D721Med (cell line): ENCODE data around the gene AUTS2.

ENCODE experiments used
- DNase-seq: peaks from one replicate; pipeline ENCODE4 v3.0.0; 2011; ENCODE audit warnings: low spot score; ENCODE audit not compliant: insufficient read length
- FAIRE-seq: peaks from 2 replicates; lab custom pipeline; 2011; peaks lifted over from hg19 to GRCh38; lab: Jason Lieb, UNC
- TF ChIP-seq, protein P1 (sequence below): IDR thresholded peaks from 2 replicates; pipeline ENCODE4 v1.5.1; 2012; ENCODE audit warnings: mild to moderate bottlenecking, control low read depth; ENCODE audit not compliant: insufficient read depth; ENCODE audit errors: missing control alignments

AUTS2 gene

DNA sequence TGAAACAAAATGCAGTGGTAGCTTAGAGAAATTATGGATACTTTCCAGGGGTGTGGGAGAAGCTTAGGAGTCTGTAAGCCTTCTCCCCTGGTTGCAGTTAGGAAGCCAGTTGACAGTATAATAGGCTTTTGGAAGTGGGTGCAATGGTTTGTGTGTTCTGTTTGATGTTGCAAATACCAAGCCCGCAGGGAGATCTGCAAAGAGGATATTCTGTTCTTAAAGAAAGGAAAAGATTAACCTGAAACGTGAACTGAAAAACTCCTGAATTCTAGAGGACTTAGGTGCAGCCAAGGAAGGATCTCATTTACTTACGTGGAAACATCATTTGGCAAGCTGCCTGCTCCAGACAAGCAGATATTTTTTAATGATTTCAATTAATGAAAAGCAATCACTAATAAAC lies 496.6 kb downstream of the AUTS2 start:
- FAIRE-seq, result no peak
- TF ChIP-seq, protein P1, sequence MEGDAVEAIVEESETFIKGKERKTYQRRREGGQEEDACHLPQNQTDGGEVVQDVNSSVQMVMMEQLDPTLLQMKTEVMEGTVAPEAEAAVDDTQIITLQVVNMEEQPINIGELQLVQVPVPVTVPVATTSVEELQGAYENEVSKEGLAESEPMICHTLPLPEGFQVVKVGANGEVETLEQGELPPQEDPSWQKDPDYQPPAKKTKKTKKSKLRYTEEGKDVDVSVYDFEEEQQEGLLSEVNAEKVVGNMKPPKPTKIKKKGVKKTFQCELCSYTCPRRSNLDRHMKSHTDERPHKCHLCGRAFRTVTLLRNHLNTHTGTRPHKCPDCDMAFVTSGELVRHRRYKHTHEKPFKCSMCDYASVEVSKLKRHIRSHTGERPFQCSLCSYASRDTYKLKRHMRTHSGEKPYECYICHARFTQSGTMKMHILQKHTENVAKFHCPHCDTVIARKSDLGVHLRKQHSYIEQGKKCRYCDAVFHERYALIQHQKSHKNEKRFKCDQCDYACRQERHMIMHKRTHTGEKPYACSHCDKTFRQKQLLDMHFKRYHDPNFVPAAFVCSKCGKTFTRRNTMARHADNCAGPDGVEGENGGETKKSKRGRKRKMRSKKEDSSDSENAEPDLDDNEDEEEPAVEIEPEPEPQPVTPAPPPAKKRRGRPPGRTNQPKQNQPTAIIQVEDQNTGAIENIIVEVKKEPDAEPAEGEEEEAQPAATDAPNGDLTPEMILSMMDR, result no peak
- no peak for DNase-seq

DNA sequence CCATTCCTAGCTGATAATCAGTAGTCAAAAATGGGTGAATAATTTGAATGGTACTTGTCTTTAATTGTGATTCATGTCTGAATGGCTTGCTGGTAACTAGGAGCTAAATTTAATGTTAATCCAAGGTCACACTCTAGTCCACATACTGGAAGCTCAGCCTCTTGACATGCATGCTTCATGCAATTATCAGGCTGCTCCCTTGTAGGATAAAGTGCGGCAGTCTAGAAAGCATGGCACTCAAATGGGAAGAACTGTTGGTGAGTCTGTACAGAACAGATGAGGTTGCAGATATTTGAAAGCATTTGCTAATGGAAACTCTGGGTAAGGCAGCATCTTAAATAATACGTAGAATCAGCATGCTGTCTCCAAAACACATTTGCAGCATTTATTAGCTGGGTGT lies 499.4 kb downstream of the AUTS2 start:
- TF ChIP-seq, protein P1, result no peak
- DNase-seq (no peak), FAIRE-seq (no peak)

DNA sequence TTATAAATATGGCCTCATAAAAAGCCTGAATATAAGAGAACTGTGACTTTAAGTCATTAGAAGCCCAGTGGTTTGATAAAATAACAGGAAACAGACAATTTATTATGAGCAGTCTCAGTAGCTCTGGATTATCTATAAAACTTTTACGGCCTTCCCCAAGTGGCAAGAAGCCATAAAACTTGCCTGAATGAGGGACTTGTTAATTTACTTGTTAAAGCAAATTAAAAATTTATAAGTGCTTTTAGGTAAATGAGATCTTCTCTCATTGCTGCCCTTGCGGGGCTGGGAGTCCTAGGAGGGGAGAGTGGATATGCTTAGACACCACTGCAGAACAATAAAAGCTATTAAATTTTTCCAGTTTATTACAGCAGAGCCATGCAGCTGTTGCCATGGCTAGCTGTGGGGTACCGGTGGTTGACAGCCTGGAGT lies 499.9 kb downstream of the AUTS2 start:
- FAIRE-seq (no peak), DNase-seq (no peak)
- TF ChIP-seq, protein P1, result no peak

DNA sequence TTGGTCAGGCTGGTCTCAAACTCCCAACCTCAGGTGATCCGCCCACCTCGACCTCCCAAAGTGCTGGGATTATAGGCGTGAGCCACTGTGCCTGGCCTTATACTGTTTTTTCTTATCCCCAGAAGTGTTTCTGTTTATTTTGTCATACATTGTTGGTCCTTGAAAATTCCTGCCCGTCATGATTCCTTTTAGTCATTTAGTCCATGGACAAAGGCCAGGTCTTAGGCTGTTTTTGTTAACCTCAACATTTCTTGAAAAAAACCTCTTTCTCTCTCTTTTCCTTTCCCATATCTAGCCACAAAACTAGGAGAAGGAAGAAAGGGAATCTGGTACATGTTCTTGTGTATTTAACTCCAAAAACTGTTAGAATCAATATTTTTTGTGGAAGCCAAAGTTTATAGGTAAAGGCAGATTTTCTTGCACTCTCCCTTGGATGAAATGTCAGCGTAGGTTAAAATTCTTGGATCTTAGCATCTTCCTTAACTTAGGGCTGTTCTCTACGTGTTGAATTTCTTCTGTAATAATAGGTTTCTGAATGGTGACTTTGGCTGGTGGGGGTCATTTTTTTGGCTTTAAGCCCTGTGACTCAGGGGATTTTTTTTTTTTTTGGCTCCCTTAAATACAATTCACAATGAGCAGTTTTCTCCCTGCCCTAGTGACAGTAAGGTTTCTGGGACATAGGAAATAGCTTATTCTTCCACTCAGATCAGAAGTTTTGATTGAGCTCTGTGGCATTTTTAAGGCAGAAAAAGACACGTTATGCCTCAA lies 500.8 kb downstream of the AUTS2 start:
- no peak for DNase-seq
- TF ChIP-seq, protein P1, result no peak
- no peak for FAIRE-seq

DNA sequence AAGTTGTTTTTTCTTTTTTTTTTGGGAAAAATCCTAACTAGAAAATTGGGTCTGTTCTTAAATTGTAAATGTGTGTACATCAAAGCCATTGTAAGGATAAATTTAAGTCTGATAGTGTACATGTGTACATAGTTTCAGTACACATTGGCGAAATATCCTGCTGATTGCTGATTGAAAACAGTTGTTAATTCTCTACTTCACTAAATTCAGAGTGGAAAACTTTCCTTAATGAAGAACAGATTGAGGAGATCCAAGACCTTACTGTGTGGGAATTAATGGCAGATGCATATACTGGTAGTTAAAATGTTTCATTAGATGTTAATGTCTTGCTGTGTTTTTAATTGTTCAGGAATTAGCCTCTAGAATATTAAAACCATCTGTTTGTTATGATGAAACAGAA lies 506.0 kb downstream of the AUTS2 start:
- no peak for DNase-seq
- TF ChIP-seq, protein P1, result no peak
- FAIRE-seq, result no peak

DNA sequence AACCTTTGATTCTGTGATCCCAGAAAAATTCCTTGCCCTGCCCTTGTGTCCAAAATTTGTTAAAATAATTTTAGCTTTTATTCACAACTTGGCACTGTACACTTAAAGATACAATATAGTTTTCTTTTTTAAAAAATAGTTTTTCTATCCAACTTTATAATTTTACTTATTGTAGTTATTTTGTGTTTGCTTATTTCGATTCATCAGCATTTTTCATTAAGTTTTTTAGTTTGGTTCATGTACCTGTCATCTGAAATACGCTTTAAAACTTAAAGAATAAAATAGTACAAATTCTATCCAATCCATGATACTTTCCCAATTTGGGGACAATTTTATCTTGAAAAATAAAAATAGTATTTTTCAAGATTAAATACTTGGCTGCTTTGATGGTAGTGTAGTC lies 514.8 kb downstream of the AUTS2 start:
- DNase-seq (no peak), FAIRE-seq (no peak)
- TF ChIP-seq, protein P1, result no peak

DNA sequence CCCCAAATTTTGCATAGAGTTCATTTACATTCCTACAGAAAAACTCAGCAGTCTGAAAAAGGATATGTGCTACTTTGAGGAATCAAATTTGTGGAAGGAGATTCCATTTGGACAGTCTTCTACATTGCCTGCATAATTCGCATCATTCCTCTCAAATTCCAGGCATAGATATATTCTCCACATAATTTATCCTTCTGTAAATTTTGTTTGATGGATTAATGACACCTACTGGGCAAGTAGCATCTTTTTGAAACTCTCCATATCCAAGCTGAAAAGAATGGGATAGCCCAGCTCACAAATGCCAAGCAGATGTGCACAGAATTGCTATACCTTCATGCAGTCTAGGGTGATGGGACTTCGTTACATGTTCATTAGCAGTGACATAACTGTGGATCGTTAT lies 515.3 kb downstream of the AUTS2 start:
- FAIRE-seq (no peak), DNase-seq (no peak)
- TF ChIP-seq, protein P1, result no peak
